ENCODE measurements around the gene CCNI. TPM values are rescaled to one million over a fixed set of nuclear protein-coding genes. Genes with fewer than 3 reads are reported as not detected.
A peak's percentile ranks its signal among the peaks of the same experiment; 100 is the strongest.

Gene CCNI
- total RNA-seq, 1 donor from 2014 or later: 396 TPM

GRCh38 chr4:77052352-77052751 lies 23.4 kb downstream of the CCNI start:
- Mint-ChIP-seq H3K36me3 (ENCODE audit: low read depth) (peaks cover 22% of the 10 kb centered on the region), H3K27ac (ENCODE audit: unreplicated experiment) (no peak overlapping the region), H3K4me3 (no peak overlapping the region), H3K4me1 (peaks cover 4% of the 10 kb centered on the region), H3K9me3 (no peaks in the 10 kb centered on the region), H3K27me3 (ENCODE audit: low read depth) (no peaks in the 10 kb centered on the region)
- peak; percentile 43 for DNase-seq (ENCODE audit: low read depth, low spot score)
- peak; percentile 59 for TF ChIP-seq CTCF (conservative IDR thresholded peaks at IDR 0.05)

GRCh38 chr4:77050962-77051361 lies 24.8 kb downstream of the CCNI start:
- no peak for DNase-seq (ENCODE audit: low read depth, low spot score)
- Mint-ChIP-seq H3K4me1 (peaks cover 4% of the 10 kb centered on the region), H3K27me3 (ENCODE audit: low read depth) (no peaks in the 10 kb centered on the region), H3K4me3 (no peak overlapping the region), H3K36me3 (ENCODE audit: low read depth) (peaks cover 18% of the 10 kb centered on the region), H3K9me3 (no peaks in the 10 kb centered on the region), H3K27ac (ENCODE audit: unreplicated experiment) (no peak overlapping the region)
- no peak for TF ChIP-seq CTCF (conservative IDR thresholded peaks at IDR 0.05)

- no peak for DNase-seq (ENCODE audit: low read depth, low spot score)
- peak; percentile 54 for TF ChIP-seq CTCF (conservative IDR thresholded peaks at IDR 0.05)
- peaks cover 7% of the 10 kb centered on the region for H3K4me1 Mint-ChIP-seq
- H3K27me3 Mint-ChIP-seq (ENCODE audit: low read depth): no peaks in the 10 kb centered on the region
- H3K4me3 Mint-ChIP-seq: peak overlapping the region; percentile 49
- no peaks in the 10 kb centered on the region for H3K9me3 Mint-ChIP-seq
- peaks cover 11% of the 10 kb centered on the region for H3K36me3 Mint-ChIP-seq (ENCODE audit: low read depth)
- no peak overlapping the region for H3K27ac Mint-ChIP-seq (ENCODE audit: unreplicated experiment)
Measured at GRCh38 chr4:77047037-77047436, 28.8 kb downstream of the CCNI start.

- DNase-seq (ENCODE audit: low read depth, low spot score): no peak
- peak; percentile 56 for TF ChIP-seq CTCF (conservative IDR thresholded peaks at IDR 0.05)
- H3K27ac Mint-ChIP-seq (ENCODE audit: unreplicated experiment): no peak overlapping the region
- H3K9me3 Mint-ChIP-seq: no peaks in the 10 kb centered on the region
- no peak overlapping the region for H3K4me3 Mint-ChIP-seq
- H3K27me3 Mint-ChIP-seq (ENCODE audit: low read depth): no peaks in the 10 kb centered on the region
- peaks cover 7% of the 10 kb centered on the region for H3K4me1 Mint-ChIP-seq
- H3K36me3 Mint-ChIP-seq (ENCODE audit: low read depth): peaks cover 9% of the 10 kb centered on the region
Measured at GRCh38 chr4:77045490-77045889, 30.3 kb downstream of the CCNI start.

GRCh38 chr4:77044461-77045150 lies 31.2 kb downstream of the CCNI start:
- no peak overlapping the region for H3K27ac Mint-ChIP-seq (ENCODE audit: unreplicated experiment)
- H3K9me3 Mint-ChIP-seq: no peaks in the 10 kb centered on the region
- no peaks in the 10 kb centered on the region for H3K27me3 Mint-ChIP-seq (ENCODE audit: low read depth)
- no peak for DNase-seq (ENCODE audit: low read depth, low spot score)
- peak; percentile 70 for TF ChIP-seq CTCF (conservative IDR thresholded peaks at IDR 0.05)
- H3K4me3 Mint-ChIP-seq: no peak overlapping the region
- peaks cover 5% of the 10 kb centered on the region for H3K36me3 Mint-ChIP-seq (ENCODE audit: low read depth)
- H3K4me1 Mint-ChIP-seq: peaks cover 7% of the 10 kb centered on the region

All from neural crest cell (in vitro differentiated cells).